DND-41 (cell line): ENCODE data around the gene PAEP.

Experiments
- ATAC-seq: fragments of 200-7000 bp; cut with Tn5 transposase; 3 replicates; pipeline ENCODE4 v1.9.1; 2021; ENCODE audit warnings: low read depth; ENCODE audit not compliant: insufficient read depth
- DNase-seq: peaks from one replicate; pipeline ENCODE4 v3.0.0-alpha.2; 2020
- H2AFZ ChIP-seq: 2 replicates; pipeline ENCODE4 v1.6.0; 2012; ENCODE audit warnings: low read depth, low read length
- H3K27ac ChIP-seq: 2 replicates; pipeline ENCODE4 v1.5.1; 2012; ENCODE audit warnings: low read length, inconsistent platforms
- H3K27me3 ChIP-seq: fragments of 200-600 bp; sonication (generic); 2 replicates; pipeline ENCODE4 v1.6.0; 2012; ENCODE audit warnings: low read length, mild to moderate bottlenecking, inconsistent platforms; ENCODE audit not compliant: insufficient read depth, poor library complexity
- H3K36me3 ChIP-seq: 2 replicates; pipeline ENCODE4 v1.5.1; 2012; ENCODE audit warnings: low read length, inconsistent platforms; ENCODE audit not compliant: insufficient read depth
- H3K4me1 ChIP-seq: 2 replicates; pipeline ENCODE4 v1.5.1; 2012; ENCODE audit warnings: mild to moderate bottlenecking, low read length; ENCODE audit not compliant: insufficient read depth
- H3K4me2 ChIP-seq: 2 replicates; pipeline ENCODE4 v1.6.0; 2012; ENCODE audit warnings: mild to moderate bottlenecking, moderate library complexity, low read length, inconsistent platforms; ENCODE audit not compliant: insufficient read depth
- H3K4me3 ChIP-seq, 2 experiments: fragments of 200-600 bp in 1 of 2; shearing (Covaris generic) in 1 of 2; 2 replicates each; pipeline ENCODE4 v1.5.1; 2012 to 2016; ENCODE audit warnings: inconsistent platforms in 2 of 2, low read length in 2 of 2, mild to moderate bottlenecking in 2 of 2, low read depth in 1 of 2, moderate library complexity in 1 of 2
- H3K79me2 ChIP-seq: 2 replicates; pipeline ENCODE4 v1.6.0; 2012; ENCODE audit warnings: low read length, inconsistent platforms; ENCODE audit not compliant: insufficient read depth
- H3K9ac ChIP-seq: 2 replicates; pipeline ENCODE4 v1.6.0; 2012; ENCODE audit warnings: low read depth, mild to moderate bottlenecking, inconsistent platforms, low read length, moderate library complexity
- H3K9me3 ChIP-seq: 2 replicates; pipeline ENCODE4 v1.5.1; 2012; ENCODE audit warnings: low read length, moderate library complexity, mild to moderate bottlenecking, inconsistent platforms; ENCODE audit not compliant: insufficient read depth, severe bottlenecking
- H4K20me1 ChIP-seq: 2 replicates; pipeline ENCODE4 v1.6.0; 2012; ENCODE audit warnings: low read length; ENCODE audit not compliant: insufficient read depth
- EZH2 ChIP-seq: IDR thresholded peaks from 3 replicates; pipeline ENCODE4 v1.6.1; 2012; ENCODE audit warnings: borderline replicate concordance, low read depth, mild to moderate bottlenecking, moderate library complexity, low read length, inconsistent platforms; ENCODE audit not compliant: severe bottlenecking
- TF ChIP-seq, protein P1 (sequence below): IDR thresholded peaks from 2 replicates; pipeline ENCODE4 v1.5.1; 2012; ENCODE audit warnings: borderline replicate concordance, low read length, moderate library complexity, mild to moderate bottlenecking; ENCODE audit not compliant: poor library complexity, severe bottlenecking; ENCODE audit errors: extremely low read depth

The PAEP gene

DNA sequence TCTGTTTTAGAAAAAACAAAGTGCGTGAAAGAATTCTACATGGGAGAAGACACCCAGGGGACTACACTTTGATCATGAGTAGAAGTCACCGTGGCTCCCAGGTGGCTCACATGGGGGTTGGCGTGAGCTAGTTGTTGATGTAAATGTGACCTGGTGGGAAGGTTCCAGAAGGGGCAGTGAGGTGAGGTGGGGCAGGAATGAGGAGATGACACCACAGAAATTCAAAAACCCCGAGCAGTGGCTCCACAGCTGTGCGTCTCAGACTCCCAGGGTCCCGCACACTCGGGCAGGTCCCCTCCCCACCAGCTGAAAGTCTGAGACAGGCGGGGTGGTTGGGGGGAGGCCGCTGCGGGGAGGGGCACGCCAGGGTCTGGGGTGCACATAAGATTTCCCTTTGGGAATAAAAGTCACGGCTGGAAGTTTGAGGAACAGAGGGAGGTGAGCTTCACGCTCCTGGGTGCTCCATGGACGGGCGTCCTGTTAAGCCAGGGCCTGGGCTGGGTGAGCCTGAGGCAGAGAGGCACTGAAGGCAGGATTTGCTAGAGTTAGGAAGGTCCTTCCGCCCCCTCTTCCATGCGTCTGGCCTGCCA is 47.9 kb downstream of the PAEP start:
- H3K9me3 ChIP-seq, result no peaks in the 10 kb centered on the region
- H4K20me1 ChIP-seq, result no peaks in the 10 kb centered on the region
- H3K9ac ChIP-seq, result no peak overlapping the region
- no peaks in the 10 kb centered on the region for H3K79me2 ChIP-seq
- no peaks in the 10 kb centered on the region for H3K4me1 ChIP-seq
- no peaks in the 10 kb centered on the region for H3K36me3 ChIP-seq
- no peak overlapping the region for H3K27ac ChIP-seq
- no peak overlapping the region for H2AFZ ChIP-seq
- DNase-seq (no peak), ATAC-seq (no peak)
- TF ChIP-seq, protein P1, sequence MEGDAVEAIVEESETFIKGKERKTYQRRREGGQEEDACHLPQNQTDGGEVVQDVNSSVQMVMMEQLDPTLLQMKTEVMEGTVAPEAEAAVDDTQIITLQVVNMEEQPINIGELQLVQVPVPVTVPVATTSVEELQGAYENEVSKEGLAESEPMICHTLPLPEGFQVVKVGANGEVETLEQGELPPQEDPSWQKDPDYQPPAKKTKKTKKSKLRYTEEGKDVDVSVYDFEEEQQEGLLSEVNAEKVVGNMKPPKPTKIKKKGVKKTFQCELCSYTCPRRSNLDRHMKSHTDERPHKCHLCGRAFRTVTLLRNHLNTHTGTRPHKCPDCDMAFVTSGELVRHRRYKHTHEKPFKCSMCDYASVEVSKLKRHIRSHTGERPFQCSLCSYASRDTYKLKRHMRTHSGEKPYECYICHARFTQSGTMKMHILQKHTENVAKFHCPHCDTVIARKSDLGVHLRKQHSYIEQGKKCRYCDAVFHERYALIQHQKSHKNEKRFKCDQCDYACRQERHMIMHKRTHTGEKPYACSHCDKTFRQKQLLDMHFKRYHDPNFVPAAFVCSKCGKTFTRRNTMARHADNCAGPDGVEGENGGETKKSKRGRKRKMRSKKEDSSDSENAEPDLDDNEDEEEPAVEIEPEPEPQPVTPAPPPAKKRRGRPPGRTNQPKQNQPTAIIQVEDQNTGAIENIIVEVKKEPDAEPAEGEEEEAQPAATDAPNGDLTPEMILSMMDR, result no peak
- no peak for TF ChIP-seq EZH2
- H3K4me3 ChIP-seq, result no peak overlapping the region
- H3K27me3 ChIP-seq, result no peaks in the 10 kb centered on the region
- no peak overlapping the region for H3K4me2 ChIP-seq

DNA sequence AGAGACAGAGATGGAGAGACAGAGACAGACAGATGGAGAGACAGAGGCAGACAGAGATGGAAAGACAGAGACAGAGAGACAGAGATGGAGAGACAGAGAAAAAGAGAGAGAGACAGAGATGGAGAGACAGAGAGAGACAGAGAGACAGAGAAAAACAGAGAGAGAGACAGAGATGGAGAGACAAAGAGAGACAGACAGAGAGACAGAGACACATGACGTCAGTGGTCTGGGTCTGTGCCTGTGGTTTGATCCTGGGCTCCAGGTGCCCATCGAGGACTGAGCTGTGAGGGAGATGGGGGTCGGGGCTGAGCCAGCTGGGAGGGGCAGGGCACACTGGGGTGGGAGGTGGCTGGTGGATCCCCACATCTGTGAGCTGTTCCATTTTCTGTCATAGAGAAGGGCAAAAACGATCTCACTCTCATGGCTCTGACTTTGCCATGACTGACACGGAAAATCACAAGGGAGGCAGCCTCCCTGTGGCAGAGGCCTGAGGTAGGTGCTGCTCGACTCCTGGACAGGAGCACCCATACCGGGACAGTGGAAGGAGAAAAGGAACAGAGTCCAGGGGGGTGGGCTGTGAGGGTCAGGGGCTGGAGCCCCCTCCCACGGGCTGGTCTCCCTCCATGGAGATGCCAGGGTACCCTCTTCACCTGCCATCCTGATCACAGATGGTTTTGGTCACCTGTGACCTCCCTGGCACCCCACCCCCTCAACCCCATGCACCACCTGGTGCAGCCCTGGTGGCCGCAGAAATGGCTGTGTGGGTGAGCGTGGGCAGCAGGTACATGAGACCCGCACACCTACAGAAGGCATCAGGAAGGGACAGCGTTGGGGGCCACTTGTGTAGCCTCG is 49.0 kb downstream of the PAEP start:
- Histone ChIP-seq H3K4me2 (no peak overlapping the region), H3K27ac (no peak overlapping the region), H3K79me2 (no peaks in the 10 kb centered on the region), H3K9me3 (no peaks in the 10 kb centered on the region), H3K4me1 (no peaks in the 10 kb centered on the region), H4K20me1 (no peaks in the 10 kb centered on the region), H3K27me3 (no peaks in the 10 kb centered on the region), H3K4me3 (no peak overlapping the region), H3K36me3 (no peaks in the 10 kb centered on the region), H2AFZ (no peak overlapping the region), H3K9ac (no peak overlapping the region)
- ATAC-seq (no peak), DNase-seq (no peak)
- TF ChIP-seq, protein P1, result no peak
- no peak for TF ChIP-seq EZH2

DNA sequence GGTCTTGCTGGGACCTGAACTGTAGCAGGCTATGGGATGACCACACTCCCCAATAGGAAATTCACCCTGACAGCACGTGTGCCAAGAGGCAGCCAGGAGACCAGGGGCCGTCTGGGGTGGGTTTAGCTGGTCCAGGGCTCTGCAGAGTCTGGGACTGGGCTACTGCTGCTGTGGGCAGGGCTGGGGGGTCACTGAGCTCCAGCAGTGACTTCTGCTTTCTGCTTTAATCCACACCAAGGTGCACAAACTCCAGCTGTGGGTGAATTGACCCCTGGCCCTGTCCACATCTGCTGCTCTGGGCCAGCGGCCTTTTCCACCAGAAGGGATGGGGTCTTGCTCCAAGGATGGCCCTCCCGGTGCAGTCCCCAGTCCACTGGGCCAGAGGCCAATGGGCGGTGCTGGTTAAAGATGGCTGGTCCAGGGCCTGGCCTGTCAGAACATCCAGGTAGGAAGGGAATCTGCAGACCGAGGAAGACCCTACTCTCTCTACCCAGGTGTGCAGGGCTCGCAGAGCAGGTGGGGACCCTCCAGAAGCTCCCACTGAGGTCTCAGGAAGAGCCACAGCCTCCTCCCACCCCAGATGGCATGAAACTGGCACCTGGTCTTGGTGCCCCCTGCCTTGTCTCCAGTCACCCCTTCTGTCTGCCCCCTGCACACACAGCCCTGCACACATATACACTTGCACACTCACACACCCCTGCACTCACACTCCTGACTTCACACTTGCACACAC is 49.8 kb downstream of the PAEP start:
- TF ChIP-seq, protein P1, result no peak
- TF ChIP-seq EZH2, result no peak
- ATAC-seq, result no peak
- no peak overlapping the region for H3K4me3 ChIP-seq

More for the DNA sequence above, 49.8 kb downstream of the PAEP start:
- Histone ChIP-seq H3K79me2 (no peaks in the 10 kb centered on the region), H4K20me1 (no peaks in the 10 kb centered on the region), H3K36me3 (no peaks in the 10 kb centered on the region), H3K4me1 (no peaks in the 10 kb centered on the region), H3K9ac (no peak overlapping the region), H3K27ac (no peak overlapping the region), H3K27me3 (no peaks in the 10 kb centered on the region), H3K9me3 (no peaks in the 10 kb centered on the region), H3K4me2 (no peak overlapping the region), H2AFZ (no peak overlapping the region)
- no peak for DNase-seq
